Measurements from ENCODE around the gene TMEM250.
A peak's percentile ranks its signal among the peaks of the same experiment; 100 is the strongest.
"Not testable (repeated sequence)": the region's sequence is repeated elsewhere in the genome, so short reads cannot be mapped to it uniquely, and the experiment has no call there.

TMEM250 gene

GRCh38 chr9:136118320-136119060 lies at the start of gene TMEM250:
TSS of gene TMEM250 (minus strand) at chr9:136118875. CDS start at chr9:136116900, 1,975 bp downstream.
- peak; percentile 85 for DNase-seq

GRCh38 chr9:136163248-136163850 lies 44.7 kb upstream of the TMEM250 start:
- DNase-seq = no peak

GRCh38 chr9:136160995-136161610 lies 42.4 kb upstream of the TMEM250 start:
- no peak for DNase-seq

- peak; percentile 23 for DNase-seq
Measured at GRCh38 chr9:136160381-136160841, 41.7 kb upstream of the TMEM250 start.

- no peak for DNase-seq
Measured at GRCh38 chr9:136159851-136160250, 41.2 kb upstream of the TMEM250 start.

- DNase-seq = no peak
Measured at GRCh38 chr9:136157477-136158265, 39.0 kb upstream of the TMEM250 start.

- DNase-seq = no peak
Measured at GRCh38 chr9:136156209-136157120, 37.8 kb upstream of the TMEM250 start.

- no peak for DNase-seq
Measured at GRCh38 chr9:136155576-136155975, 36.9 kb upstream of the TMEM250 start.

- DNase-seq = no peak
Measured at GRCh38 chr9:136154943-136155342, 36.3 kb upstream of the TMEM250 start.

- DNase-seq = no peak
Measured at GRCh38 chr9:136153381-136154065, 34.8 kb upstream of the TMEM250 start.

- no peak for DNase-seq
Measured at GRCh38 chr9:136152931-136153330, 34.3 kb upstream of the TMEM250 start.

GRCh38 chr9:136152543-136152866 lies 33.8 kb upstream of the TMEM250 start:
- DNase-seq = no peak

GRCh38 chr9:136151848-136152542 lies 33.3 kb upstream of the TMEM250 start:
- no peak for DNase-seq

- no peak for DNase-seq
Measured at GRCh38 chr9:136151214-136151804, 32.6 kb upstream of the TMEM250 start.

GRCh38 chr9:136150664-136151213 lies 32.1 kb upstream of the TMEM250 start:
- DNase-seq = not testable (repeated sequence)

GRCh38 chr9:136149853-136150252 lies 31.2 kb upstream of the TMEM250 start:
- no peak for DNase-seq

GRCh38 chr9:136149337-136149736 lies 30.7 kb upstream of the TMEM250 start:
- no peak for DNase-seq

GRCh38 chr9:136148766-136149165 lies 30.1 kb upstream of the TMEM250 start:
- DNase-seq = no peak

- no peak for DNase-seq
Measured at GRCh38 chr9:136147890-136148714, 29.4 kb upstream of the TMEM250 start.

All from NCI-H1417 treated with DMSO at 0.1 percent for 48 hours (cell line).